Sigmoid colon (tissue), 3 donors: ENCODE measurements around the gene TMEM39B.
"Not testable (repeated sequence)": the region's sequence is repeated elsewhere in the genome, so short reads cannot be mapped to it uniquely, and the experiment has no call there.

ENCODE experiments used
- POLR2A ChIP-seq, 2 donors: fragments of 450-650 bp; IDR thresholded peaks; one replicate each; pipeline ENCODE4 v1.6.1; 2016; ENCODE audit warnings: antibody characterized with exemption in 2 of 2, mild to moderate bottlenecking in 2 of 2, moderate library complexity in 2 of 2
- TF ChIP-seq, protein P1 (sequence below), 4 experiments: fragments of 450-650 bp in 3 of 4; fragments of 200-600 bp in 1 of 4; IDR thresholded peaks; one replicate each; pipeline ENCODE4 v1.5.1; 2016 to 2019; ENCODE audit warnings: antibody characterized with exemption in 4 of 4, mild to moderate bottlenecking in 3 of 4, moderate library complexity in 2 of 4

DNA sequence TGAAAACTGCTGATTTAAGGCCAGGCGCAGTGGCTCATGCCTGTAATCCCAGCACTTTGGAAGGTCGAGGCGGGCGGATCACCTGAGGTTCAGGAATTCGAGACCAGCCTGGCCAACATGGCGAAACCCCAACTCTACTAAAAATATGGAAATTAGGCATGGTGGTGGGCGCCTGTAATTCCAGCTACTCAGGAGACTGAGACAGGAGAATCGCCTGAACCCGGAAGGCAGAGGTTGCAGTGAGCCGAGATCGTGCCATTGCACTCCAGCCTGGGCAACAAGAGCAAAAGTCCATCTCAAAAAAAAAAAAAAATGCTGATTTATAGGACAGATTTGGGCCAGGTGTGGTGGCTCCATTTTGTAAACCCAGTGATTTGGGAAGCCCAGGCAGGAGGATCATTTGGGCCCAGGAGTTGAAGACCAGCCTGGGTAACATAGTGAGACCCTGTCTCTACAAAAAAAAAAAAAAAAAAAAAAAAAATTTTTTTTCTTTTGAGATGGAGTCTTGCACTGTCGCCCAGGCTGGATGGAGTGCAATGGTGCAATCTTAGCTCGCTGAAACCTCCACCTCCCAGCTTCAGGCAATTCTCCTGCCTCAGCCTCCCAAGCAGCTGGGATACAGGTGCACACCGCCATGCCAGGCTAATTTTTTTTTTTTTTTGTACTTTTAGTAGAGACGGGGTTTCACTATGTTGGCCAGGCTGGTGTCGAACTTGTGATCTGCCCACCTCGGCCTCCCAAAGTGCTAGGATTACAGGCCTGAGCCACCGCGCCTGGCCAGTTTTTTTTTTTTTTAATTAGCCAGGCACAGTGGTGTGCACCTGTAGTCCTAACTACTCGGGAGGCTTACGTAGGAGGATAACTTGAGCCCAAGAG is 6.9 kb upstream of the TMEM39B start:
- TF ChIP-seq, protein P1, sequence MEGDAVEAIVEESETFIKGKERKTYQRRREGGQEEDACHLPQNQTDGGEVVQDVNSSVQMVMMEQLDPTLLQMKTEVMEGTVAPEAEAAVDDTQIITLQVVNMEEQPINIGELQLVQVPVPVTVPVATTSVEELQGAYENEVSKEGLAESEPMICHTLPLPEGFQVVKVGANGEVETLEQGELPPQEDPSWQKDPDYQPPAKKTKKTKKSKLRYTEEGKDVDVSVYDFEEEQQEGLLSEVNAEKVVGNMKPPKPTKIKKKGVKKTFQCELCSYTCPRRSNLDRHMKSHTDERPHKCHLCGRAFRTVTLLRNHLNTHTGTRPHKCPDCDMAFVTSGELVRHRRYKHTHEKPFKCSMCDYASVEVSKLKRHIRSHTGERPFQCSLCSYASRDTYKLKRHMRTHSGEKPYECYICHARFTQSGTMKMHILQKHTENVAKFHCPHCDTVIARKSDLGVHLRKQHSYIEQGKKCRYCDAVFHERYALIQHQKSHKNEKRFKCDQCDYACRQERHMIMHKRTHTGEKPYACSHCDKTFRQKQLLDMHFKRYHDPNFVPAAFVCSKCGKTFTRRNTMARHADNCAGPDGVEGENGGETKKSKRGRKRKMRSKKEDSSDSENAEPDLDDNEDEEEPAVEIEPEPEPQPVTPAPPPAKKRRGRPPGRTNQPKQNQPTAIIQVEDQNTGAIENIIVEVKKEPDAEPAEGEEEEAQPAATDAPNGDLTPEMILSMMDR (IDR thresholded peaks at IDR 0.05) = not testable (repeated sequence)
- not testable (repeated sequence) for TF ChIP-seq POLR2A (IDR thresholded peaks at IDR 0.05)
